DOHH2 (cell line): ENCODE data around the gene DDX41.

Experiments
- EZH2phosphoT487 ChIP-seq: fragments of 200-600 bp; sonication (generic); IDR thresholded peaks from 2 replicates; pipeline ENCODE4 v1.6.1; 2017; ENCODE audit warnings: borderline replicate concordance, mild to moderate bottlenecking, antibody characterized with exemption, low read length, moderate library complexity, mixed read lengths
- TF ChIP-seq, protein P1 (sequence below): fragments of 200-600 bp; sonication (generic); IDR thresholded peaks from one replicate; pipeline ENCODE4 v1.5.1; 2014; ENCODE audit warnings: antibody characterized with exemption, mild to moderate bottlenecking, low read depth, low read length; ENCODE audit not compliant: poor library complexity, severe bottlenecking

DNA sequence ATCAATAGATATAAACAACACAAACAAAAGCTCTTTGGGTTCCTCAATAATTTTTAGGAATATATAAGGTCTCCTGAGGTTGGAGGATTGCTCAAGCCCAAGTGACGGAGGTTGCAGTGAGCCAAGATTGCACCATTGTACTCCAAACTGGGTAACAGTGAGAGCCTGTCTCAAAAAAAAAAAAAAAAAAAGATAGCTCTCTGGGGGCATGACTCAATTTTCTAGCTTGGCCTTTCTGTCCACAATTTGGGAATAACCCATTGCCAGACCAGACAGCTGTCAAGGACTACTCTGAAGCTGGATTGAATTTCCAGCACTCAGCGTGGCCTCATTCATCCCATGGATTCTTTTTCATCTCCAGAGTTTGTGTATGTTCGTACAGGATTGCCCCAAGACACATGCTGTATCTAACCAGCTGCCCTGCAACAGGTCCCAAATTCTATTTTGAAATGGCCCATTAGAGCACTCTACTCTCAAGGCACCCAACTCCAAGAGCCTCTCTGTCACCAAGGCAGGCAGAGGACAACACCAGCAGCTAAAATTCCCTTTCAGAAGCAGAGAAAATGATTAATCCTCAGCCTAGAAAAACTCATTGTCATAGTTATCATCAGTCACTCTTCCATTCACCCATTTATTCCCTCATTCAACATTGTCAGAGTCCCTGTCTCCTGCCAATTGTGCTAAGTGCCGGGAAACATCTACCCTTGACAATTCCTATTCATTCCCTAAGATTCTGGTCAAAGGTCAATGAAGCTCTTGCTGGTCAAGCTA, 28.9 kb upstream of the DDX41 start:
- TF ChIP-seq EZH2phosphoT487, result no peak
- TF ChIP-seq, protein P1, sequence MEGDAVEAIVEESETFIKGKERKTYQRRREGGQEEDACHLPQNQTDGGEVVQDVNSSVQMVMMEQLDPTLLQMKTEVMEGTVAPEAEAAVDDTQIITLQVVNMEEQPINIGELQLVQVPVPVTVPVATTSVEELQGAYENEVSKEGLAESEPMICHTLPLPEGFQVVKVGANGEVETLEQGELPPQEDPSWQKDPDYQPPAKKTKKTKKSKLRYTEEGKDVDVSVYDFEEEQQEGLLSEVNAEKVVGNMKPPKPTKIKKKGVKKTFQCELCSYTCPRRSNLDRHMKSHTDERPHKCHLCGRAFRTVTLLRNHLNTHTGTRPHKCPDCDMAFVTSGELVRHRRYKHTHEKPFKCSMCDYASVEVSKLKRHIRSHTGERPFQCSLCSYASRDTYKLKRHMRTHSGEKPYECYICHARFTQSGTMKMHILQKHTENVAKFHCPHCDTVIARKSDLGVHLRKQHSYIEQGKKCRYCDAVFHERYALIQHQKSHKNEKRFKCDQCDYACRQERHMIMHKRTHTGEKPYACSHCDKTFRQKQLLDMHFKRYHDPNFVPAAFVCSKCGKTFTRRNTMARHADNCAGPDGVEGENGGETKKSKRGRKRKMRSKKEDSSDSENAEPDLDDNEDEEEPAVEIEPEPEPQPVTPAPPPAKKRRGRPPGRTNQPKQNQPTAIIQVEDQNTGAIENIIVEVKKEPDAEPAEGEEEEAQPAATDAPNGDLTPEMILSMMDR, result no peak
